GM18511 (cell line): ENCODE measurements around the gene NPY1R.

Experiments used
- ATAC-seq: cut with Tn5 transposase; IDR thresholded peaks from one replicate; pipeline ENCODE4 v1.9.1; 2021; ENCODE audit warnings: mild to moderate bottlenecking, moderate library complexity; ENCODE audit not compliant: unreplicated experiment

NPY1R gene

DNA sequence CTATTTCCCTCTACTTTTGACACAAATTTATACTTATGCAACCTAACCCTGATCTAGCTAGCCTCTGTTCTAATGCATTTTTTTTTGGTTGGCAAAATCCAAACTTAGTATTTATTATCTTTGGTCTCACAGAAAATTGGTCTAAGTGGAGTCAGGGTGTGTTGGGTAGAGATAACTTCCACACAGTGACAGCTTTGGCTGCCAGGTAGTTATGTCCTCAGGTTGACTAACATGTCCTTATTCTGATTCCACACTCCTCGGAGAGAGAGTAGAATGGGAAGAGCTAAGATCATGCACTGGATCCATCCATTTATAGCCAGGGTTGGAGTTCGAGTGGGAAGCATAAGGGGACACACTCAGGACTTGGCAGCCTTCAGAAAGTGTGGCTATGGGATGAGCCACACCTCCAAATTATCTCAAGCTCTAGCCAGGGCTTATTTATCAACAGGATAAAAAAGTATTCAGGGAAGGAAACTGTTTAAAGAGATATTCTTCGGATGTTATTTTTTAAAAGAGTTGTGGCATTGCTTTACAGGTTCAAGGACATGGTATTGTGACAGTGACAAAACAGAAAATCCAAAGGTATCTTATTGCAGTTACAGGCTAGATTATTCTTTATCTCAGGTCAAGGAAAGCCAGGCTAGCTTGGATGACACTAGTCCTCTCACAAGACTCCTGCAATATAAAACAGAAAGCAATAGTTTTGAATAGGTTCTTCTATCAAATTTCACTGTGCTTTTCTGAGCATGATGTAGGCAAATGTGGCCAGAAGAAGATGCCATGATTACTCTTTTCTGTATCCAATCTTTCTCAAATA is 51.5 kb downstream of the NPY1R start:
- ATAC-seq, result no peak

DNA sequence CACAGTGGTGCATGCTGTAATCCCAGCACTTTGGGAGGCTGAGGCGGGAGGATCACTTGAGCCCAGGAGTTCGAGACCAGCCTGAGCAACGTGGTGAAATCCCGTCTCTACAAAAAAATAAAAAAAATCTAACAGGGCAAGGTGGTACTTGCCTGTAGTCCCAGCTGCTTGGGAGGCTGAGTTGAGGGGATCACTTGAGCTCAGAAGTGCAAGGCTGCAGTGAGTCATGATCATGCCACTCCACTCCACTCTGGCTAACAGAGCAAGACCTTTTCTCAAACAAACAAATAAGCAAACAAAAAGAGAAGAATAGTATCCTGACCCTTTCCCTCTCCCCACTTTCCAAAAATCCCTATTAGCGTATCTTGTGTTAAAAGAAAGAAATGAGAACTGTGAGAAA is 52.7 kb downstream of the NPY1R start:
- ATAC-seq, result no peak

DNA sequence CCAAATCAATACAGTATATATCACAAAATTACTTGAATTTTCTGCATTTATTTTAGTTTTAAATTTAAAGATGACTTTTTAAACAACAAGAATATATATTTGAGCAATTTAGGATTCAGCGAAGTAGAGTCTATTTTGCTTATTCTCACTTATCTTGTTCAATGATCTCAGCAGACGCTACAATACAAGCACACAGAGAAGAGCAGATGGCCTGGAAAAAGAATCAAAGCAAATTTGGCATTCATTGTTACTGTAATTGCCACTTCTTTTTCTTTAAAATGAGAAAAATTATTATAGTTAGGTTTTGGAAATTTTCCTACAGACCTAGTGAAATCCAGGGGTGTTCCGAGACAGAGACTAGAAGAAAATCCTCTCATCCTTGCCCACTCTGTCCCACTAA is 57.5 kb downstream of the NPY1R start:
- no peak for ATAC-seq
